ENCODE measurements around the gene PRKCB. TPM values are rescaled to one million over a fixed set of nuclear protein-coding genes. Genes with fewer than 3 reads are reported as not detected.

PRKCB gene
- total RNA-seq, 1 experiment from 2014 or later = 0.89 TPM

GRCh38 chr16:23959752-23960072 is 123.9 kb downstream of the PRKCB start:
- ChIA-PET RAD21 (ENCODE audit: low non-redundant PET in 1 of 2, low total read pairs in 2 of 2, uncharacterized antibody in 2 of 2, unreplicated experiment in 2 of 2) (no interaction called here), CTCF (no interaction called here), POLR2A (no interaction called here)
- Histone ChIP-seq H3K4me2 (ENCODE audit: low read length) (no peak overlapping the region), H3K79me2 (ENCODE audit: insufficient read depth, low read length) (no peaks in the 10 kb centered on the region), H3K4me1 (ENCODE audit: control insufficient read depth in 1 of 2, insufficient read depth in 2 of 2, low read length in 2 of 2) (no peaks in the 10 kb centered on the region), H3K27me3 (ENCODE audit: insufficient read depth, low read length) (peaks cover 46% of the 10 kb centered on the region), H3K4me3 (replicated peaks in 1 of 2; ENCODE audit: low read depth in 1 of 2, low read length in 2 of 2) (no peak overlapping the region), H3K9me3 (ENCODE audit: control insufficient read depth in 1 of 2, insufficient read depth in 1 of 2, low read depth in 1 of 2, low read length in 2 of 2) (no peaks in the 10 kb centered on the region), H3K9ac (ENCODE audit: low read length) (no peak overlapping the region), H3K27ac (ENCODE audit: low read depth, low read length) (no peak overlapping the region), H3K36me3 (ENCODE audit: control insufficient read depth in 1 of 2, insufficient read depth in 2 of 2, low read length in 2 of 2) (no peaks in the 10 kb centered on the region), H2AFZ (ENCODE audit: low read depth, low read length, poor library complexity, severe bottlenecking) (no peak overlapping the region), H4K20me1 (ENCODE audit: insufficient read depth) (no peaks in the 10 kb centered on the region), H3K9me2 (ENCODE audit: insufficient read depth) (no peaks in the 10 kb centered on the region)
- no TSS peak for BruUV-seq (replicated peaks)
- ATAC-seq (no peak), DNase-seq (ENCODE audit: low read depth, low spot score) (no peak)
- no peak for TF ChIP-seq TCF7L2 (IDR thresholded peaks at IDR 0.05; ENCODE audit: borderline replicate concordance, extremely low read depth, insufficient read depth, insufficient read length)
- no peak for TF ChIP-seq EZH2 (IDR thresholded peaks at IDR 0.05)
- TF ChIP-seq SP1 (IDR thresholded peaks at IDR 0.05; ENCODE audit: low read depth) = no peak
- TF ChIP-seq SRF (IDR thresholded peaks at IDR 0.05; ENCODE audit: low read depth) = no peak
- TF ChIP-seq CTCF (IDR thresholded peaks at IDR 0.05 in 2 of 3, conservative IDR thresholded peaks at IDR 0.05 in 1 of 3; ENCODE audit: borderline replicate concordance in 1 of 3, insufficient read depth in 1 of 3, low read depth in 2 of 3, low read length in 2 of 3) = no peak
- no peak for TF ChIP-seq MAX (IDR thresholded peaks at IDR 0.05)
- TF ChIP-seq REST (IDR thresholded peaks at IDR 0.05; ENCODE audit: low read depth) = no peak
- no peak for TF ChIP-seq CBX3 (IDR thresholded peaks at IDR 0.05; ENCODE audit: low read depth)
- no peak for TF ChIP-seq SIN3A (IDR thresholded peaks at IDR 0.05; ENCODE audit: low read depth)
- no peak for TF ChIP-seq ELF1 (IDR thresholded peaks at IDR 0.05; ENCODE audit: borderline replicate concordance, low read depth)
- intact Hi-C loops (cut with micrococcal nuclease) = no loop called here

Data from HCT116 (cell line).